ENCODE data around the gene TMEM135.

The TMEM135 gene

DNA sequence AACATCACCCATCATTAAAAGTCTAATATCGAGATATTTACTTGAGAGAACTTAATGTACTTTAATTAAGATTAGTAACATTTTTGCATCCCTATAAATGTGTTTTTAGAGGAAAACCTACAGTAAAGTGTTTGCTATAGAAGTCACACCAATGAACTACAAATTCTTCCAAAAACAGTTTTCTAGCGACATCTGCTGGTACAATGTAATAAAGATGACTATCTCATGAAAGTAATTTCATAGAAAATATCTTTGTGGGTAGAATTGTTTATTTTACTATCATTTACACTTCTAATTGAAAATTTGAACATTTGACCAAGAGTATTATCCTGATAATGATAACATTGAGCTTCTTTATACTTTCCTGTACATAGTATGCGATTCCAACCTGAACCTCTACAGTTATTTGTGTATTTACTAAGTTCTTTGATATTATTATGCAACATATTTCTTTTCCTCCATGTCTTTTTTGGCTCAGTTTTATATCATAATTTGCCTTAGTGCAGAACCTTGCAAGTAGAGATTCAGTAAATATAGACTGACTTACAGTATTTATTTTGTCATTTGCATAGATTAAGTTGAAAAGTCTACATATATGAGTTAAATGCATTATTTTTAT is 252.7 kb downstream of the TMEM135 start:
- no peak overlapping the region for H3K4me2 ChIP-seq (ENCODE audit: low read length, poor library complexity, severe bottlenecking)
- no peak overlapping the region for H2BK12ac ChIP-seq (ENCODE audit: low read length in 2 of 2)
- H4K91ac ChIP-seq (ENCODE audit: low read length) = no peak overlapping the region
- no peak overlapping the region for H2BK15ac ChIP-seq (ENCODE audit: low read depth, poor library complexity, severe bottlenecking)
- no peak overlapping the region for H2BK5ac ChIP-seq (ENCODE audit: low read depth, low read length, poor library complexity, severe bottlenecking)
- H3K27me3 ChIP-seq (ENCODE audit: control insufficient read depth in 1 of 2, insufficient read depth in 1 of 2, low read length in 2 of 2) = no peaks in the 10 kb centered on the region
- no peak overlapping the region for H3K18ac ChIP-seq (ENCODE audit: low read depth in 1 of 2, low read length in 2 of 2)
- H2BK120ac ChIP-seq (ENCODE audit: low read depth, low read length) = no peak overlapping the region
- H3K9ac ChIP-seq (ENCODE audit: low read length) = no peak overlapping the region
- H3K4me1 ChIP-seq (ENCODE audit: control insufficient read depth, insufficient read depth, low read depth, low read length) = peaks cover under 1% of the 10 kb centered on the region
- no peaks in the 10 kb centered on the region for H3K9me3 ChIP-seq (ENCODE audit: control insufficient read depth, low read length)
- H3K36me3 ChIP-seq (ENCODE audit: control insufficient read depth in 1 of 2, insufficient read depth in 2 of 2, low read depth in 1 of 2, low read length in 2 of 2) = peaks cover 0 to 1% of the 10 kb centered on the region in 2 experiments
- no peak overlapping the region for H3K14ac ChIP-seq (ENCODE audit: low read length in 2 of 2)
- no peak overlapping the region for H3K27ac ChIP-seq (ENCODE audit: low read length, poor library complexity, severe bottlenecking)
- H2AK5ac ChIP-seq (ENCODE audit: low read length, severe bottlenecking) = no peak overlapping the region
- peak; percentile 69 for DNase-seq
- no peak overlapping the region for H3K4ac ChIP-seq (ENCODE audit: low read depth in 1 of 2, low read length in 2 of 2)
- no peak overlapping the region for H3K4me3 ChIP-seq (ENCODE audit: insufficient read depth in 1 of 2, low read depth in 1 of 2, low read length in 2 of 2)
- no peak overlapping the region for H2AFZ ChIP-seq (ENCODE audit: low read depth, low read length)
- H3K23ac ChIP-seq (ENCODE audit: low read length in 2 of 2) = no peak overlapping the region
- H4K8ac ChIP-seq (ENCODE audit: low read length) = no peak overlapping the region
- H3K79me1 ChIP-seq (replicated peaks; ENCODE audit: low read length, poor library complexity, severe bottlenecking) = no peaks in the 10 kb centered on the region
- no CpG with 5 or more reads among the region's 3 CpGs for WGBS

DNA sequence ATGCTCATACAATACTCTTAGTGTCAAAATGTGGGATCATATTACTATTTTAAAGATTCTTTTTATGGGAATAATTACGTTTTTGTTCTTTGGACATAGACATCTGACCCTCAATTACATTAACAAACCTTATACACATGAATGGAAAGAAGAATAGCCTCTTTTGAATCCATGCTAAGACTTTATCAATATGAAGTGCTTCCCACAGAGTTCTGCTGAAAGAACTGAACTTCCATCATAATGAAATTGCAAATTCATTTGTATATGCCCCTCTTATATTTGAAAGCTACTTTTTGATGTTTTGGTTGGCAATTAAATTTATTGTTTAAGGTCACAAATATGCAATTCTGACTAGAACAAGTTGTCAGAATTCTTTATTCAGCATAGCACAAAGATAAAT is 254.9 kb downstream of the TMEM135 start:
- Histone ChIP-seq H3K27me3 (ENCODE audit: control insufficient read depth in 1 of 2, insufficient read depth in 1 of 2, low read length in 2 of 2) (no peaks in the 10 kb centered on the region), H2AFZ (ENCODE audit: low read depth, low read length) (no peak overlapping the region), H2AK5ac (ENCODE audit: low read length, severe bottlenecking) (no peak overlapping the region), H2BK120ac (ENCODE audit: low read depth, low read length) (no peak overlapping the region), H3K4ac (ENCODE audit: low read depth in 1 of 2, low read length in 2 of 2) (no peak overlapping the region), H3K14ac (ENCODE audit: low read length in 2 of 2) (no peak overlapping the region), H4K91ac (ENCODE audit: low read length) (no peak overlapping the region), H4K8ac (ENCODE audit: low read length) (no peak overlapping the region), H3K27ac (ENCODE audit: low read length, poor library complexity, severe bottlenecking) (no peak overlapping the region), H2BK12ac (ENCODE audit: low read length in 2 of 2) (no peak overlapping the region), H3K4me3 (ENCODE audit: insufficient read depth in 1 of 2, low read depth in 1 of 2, low read length in 2 of 2) (no peak overlapping the region), H3K18ac (ENCODE audit: low read depth in 1 of 2, low read length in 2 of 2) (no peak overlapping the region), H2BK15ac (ENCODE audit: low read depth, poor library complexity, severe bottlenecking) (no peak overlapping the region), H3K23ac (ENCODE audit: low read length in 2 of 2) (no peak overlapping the region), H3K9me3 (ENCODE audit: control insufficient read depth, low read length) (no peaks in the 10 kb centered on the region), H3K79me1 (replicated peaks; ENCODE audit: low read length, poor library complexity, severe bottlenecking) (peaks cover 1% of the 10 kb centered on the region), H3K9ac (ENCODE audit: low read length) (no peak overlapping the region), H3K4me2 (ENCODE audit: low read length, poor library complexity, severe bottlenecking) (no peak overlapping the region), H2BK5ac (ENCODE audit: low read depth, low read length, poor library complexity, severe bottlenecking) (no peak overlapping the region), H3K4me1 (ENCODE audit: control insufficient read depth, insufficient read depth, low read depth, low read length) (no peaks in the 10 kb centered on the region), H3K36me3 (ENCODE audit: control insufficient read depth in 1 of 2, insufficient read depth in 2 of 2, low read depth in 1 of 2, low read length in 2 of 2) (no peaks in the 10 kb centered on the region)
- no CpG with 5 or more reads among the region's 1 CpG for WGBS
- DNase-seq = no peak

GRCh38 chr11:87295237-87295636 is 257.5 kb downstream of the TMEM135 start:
- H2BK12ac ChIP-seq (ENCODE audit: low read length in 2 of 2) = no peak overlapping the region
- no peaks in the 10 kb centered on the region for H3K27me3 ChIP-seq (ENCODE audit: control insufficient read depth in 1 of 2, insufficient read depth in 1 of 2, low read length in 2 of 2)
- no peak overlapping the region for H3K4me3 ChIP-seq (ENCODE audit: insufficient read depth in 1 of 2, low read depth in 1 of 2, low read length in 2 of 2)
- H2AFZ ChIP-seq (ENCODE audit: low read depth, low read length) = no peak overlapping the region
- no peak for DNase-seq
- H3K27ac ChIP-seq (ENCODE audit: low read length, poor library complexity, severe bottlenecking) = no peak overlapping the region
- H3K4ac ChIP-seq (ENCODE audit: low read depth in 1 of 2, low read length in 2 of 2) = no peak overlapping the region
- H3K4me1 ChIP-seq (ENCODE audit: control insufficient read depth, insufficient read depth, low read depth, low read length) = no peaks in the 10 kb centered on the region
- peaks cover 1% of the 10 kb centered on the region for H3K79me1 ChIP-seq (replicated peaks; ENCODE audit: low read length, poor library complexity, severe bottlenecking)
- no peak overlapping the region for H3K9ac ChIP-seq (ENCODE audit: low read length)
- H2BK120ac ChIP-seq (ENCODE audit: low read depth, low read length) = no peak overlapping the region
- H3K18ac ChIP-seq (ENCODE audit: low read depth in 1 of 2, low read length in 2 of 2) = no peak overlapping the region
- no peak overlapping the region for H2BK15ac ChIP-seq (ENCODE audit: low read depth, poor library complexity, severe bottlenecking)
- H4K91ac ChIP-seq (ENCODE audit: low read length) = no peak overlapping the region
- WGBS = 100% methylated on average over 1 of the region's 1 CpG
- H3K4me2 ChIP-seq (ENCODE audit: low read length, poor library complexity, severe bottlenecking) = no peak overlapping the region
- H3K36me3 ChIP-seq (ENCODE audit: control insufficient read depth in 1 of 2, insufficient read depth in 2 of 2, low read depth in 1 of 2, low read length in 2 of 2) = no peaks in the 10 kb centered on the region
- no peak overlapping the region for H3K14ac ChIP-seq (ENCODE audit: low read length in 2 of 2)
- H3K23ac ChIP-seq (ENCODE audit: low read length in 2 of 2) = no peak overlapping the region
- no peak overlapping the region for H4K8ac ChIP-seq (ENCODE audit: low read length)
- H2AK5ac ChIP-seq (ENCODE audit: low read length, severe bottlenecking) = no peak overlapping the region
- no peak overlapping the region for H2BK5ac ChIP-seq (ENCODE audit: low read depth, low read length, poor library complexity, severe bottlenecking)
- H3K9me3 ChIP-seq (ENCODE audit: control insufficient read depth, low read length) = no peaks in the 10 kb centered on the region

DNA sequence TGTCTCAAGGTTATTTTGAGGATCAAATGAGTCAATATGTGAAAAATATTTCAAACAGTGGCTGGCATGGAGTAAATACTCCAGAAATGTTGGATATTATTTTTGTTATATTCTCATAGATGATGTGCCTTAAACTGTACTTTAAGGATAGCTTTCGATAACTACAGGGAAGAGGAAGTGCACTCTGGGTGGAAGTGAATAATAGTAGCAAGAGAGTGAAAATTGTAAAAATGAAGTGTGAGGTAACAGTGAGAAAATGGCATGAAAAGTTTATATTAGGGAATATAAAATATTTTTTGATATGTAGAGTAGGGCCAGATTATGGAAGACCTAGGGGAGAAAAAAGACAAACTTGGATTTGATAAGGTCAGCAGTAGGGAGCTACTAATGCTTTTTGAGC is 258.9 kb downstream of the TMEM135 start:
- DNase-seq = no peak
- H3K27me3 ChIP-seq (ENCODE audit: control insufficient read depth in 1 of 2, insufficient read depth in 1 of 2, low read length in 2 of 2) = no peaks in the 10 kb centered on the region
- no peak overlapping the region for H4K91ac ChIP-seq (ENCODE audit: low read length)
- WGBS = over 99% methylated on average over 1 of the region's 1 CpG
- no peak overlapping the region for H3K4me2 ChIP-seq (ENCODE audit: low read length, poor library complexity, severe bottlenecking)
- no peak overlapping the region for H3K23ac ChIP-seq (ENCODE audit: low read length in 2 of 2)
- no peak overlapping the region for H3K14ac ChIP-seq (ENCODE audit: low read length in 2 of 2)
- H3K9ac ChIP-seq (ENCODE audit: low read length) = no peak overlapping the region
- no peak overlapping the region for H3K27ac ChIP-seq (ENCODE audit: low read length, poor library complexity, severe bottlenecking)
- H2AFZ ChIP-seq (ENCODE audit: low read depth, low read length) = no peak overlapping the region
- H3K4ac ChIP-seq (ENCODE audit: low read depth in 1 of 2, low read length in 2 of 2) = no peak overlapping the region
- no peak overlapping the region for H2BK120ac ChIP-seq (ENCODE audit: low read depth, low read length)
- no peak overlapping the region for H3K4me3 ChIP-seq (ENCODE audit: insufficient read depth in 1 of 2, low read depth in 1 of 2, low read length in 2 of 2)
- no peak overlapping the region for H2BK12ac ChIP-seq (ENCODE audit: low read length in 2 of 2)
- no peaks in the 10 kb centered on the region for H3K36me3 ChIP-seq (ENCODE audit: control insufficient read depth in 1 of 2, insufficient read depth in 2 of 2, low read depth in 1 of 2, low read length in 2 of 2)
- peaks cover 3% of the 10 kb centered on the region for H3K79me1 ChIP-seq (replicated peaks; ENCODE audit: low read length, poor library complexity, severe bottlenecking)
- no peak overlapping the region for H4K8ac ChIP-seq (ENCODE audit: low read length)
- no peak overlapping the region for H2BK5ac ChIP-seq (ENCODE audit: low read depth, low read length, poor library complexity, severe bottlenecking)
- H2BK15ac ChIP-seq (ENCODE audit: low read depth, poor library complexity, severe bottlenecking) = no peak overlapping the region
- no peak overlapping the region for H2AK5ac ChIP-seq (ENCODE audit: low read length, severe bottlenecking)
- H3K4me1 ChIP-seq (ENCODE audit: control insufficient read depth, insufficient read depth, low read depth, low read length) = no peaks in the 10 kb centered on the region
- no peaks in the 10 kb centered on the region for H3K9me3 ChIP-seq (ENCODE audit: control insufficient read depth, low read length)
- no peak overlapping the region for H3K18ac ChIP-seq (ENCODE audit: low read depth in 1 of 2, low read length in 2 of 2)

All from mesenchymal stem cell (in vitro differentiated cells and primary cell).